Psoas muscle (tissue), 8 donors: ENCODE results near the gene CHST11. TPM values are rescaled to one million over a fixed set of nuclear protein-coding genes. Genes with fewer than 3 reads are reported as not detected.

Experiments used
- ATAC-seq, 4 donors: fragments of 200-7000 bp; cut with Tn5 transposase; one replicate each; pipeline ENCODE4 v1.9.1; 2020; ENCODE audit warnings: moderate library complexity in 3 of 4, mild to moderate bottlenecking in 2 of 4
- DNase-seq, 2 donors: peaks; one replicate each; pipeline ENCODE4 v3.0.0-alpha.2; 2020
- H3K27ac ChIP-seq: fragments of 200-600 bp; one replicate; pipeline ENCODE4 v1.8.0; 2022
- H3K27me3 ChIP-seq, 3 donors: fragments of 200-600 bp in 1 of 3; one replicate each; pipeline versions ENCODE4 v1.6.1 to v1.8.0; 2013 to 2022; ENCODE audit warnings: low read length in 2 of 3, mild to moderate bottlenecking in 2 of 3, moderate library complexity in 1 of 3; ENCODE audit not compliant: insufficient read depth in 3 of 3
- H3K36me3 ChIP-seq, 2 donors: fragments of 200-600 bp in 1 of 2; one replicate each; pipeline versions ENCODE4 v1.6.1 to v1.8.0; 2013 to 2022; ENCODE audit warnings: low read depth in 1 of 2, mild to moderate bottlenecking in 1 of 2, moderate library complexity in 1 of 2; ENCODE audit not compliant: insufficient read depth in 1 of 2
- H3K4me1 ChIP-seq: fragments of 200-600 bp; one replicate; pipeline ENCODE4 v1.8.0; 2022
- H3K4me3 ChIP-seq: fragments of 200-600 bp; one replicate; pipeline ENCODE4 v1.8.0; 2022; ENCODE audit warnings: mild to moderate bottlenecking
- H3K9me3 ChIP-seq: fragments of 200-600 bp; one replicate; pipeline ENCODE4 v1.8.0; 2022
- CTCF ChIP-seq: fragments of 200-600 bp; IDR thresholded peaks from one replicate; pipeline ENCODE4 v1.8.0; 2022; ENCODE audit warnings: antibody characterized with exemption
- WGBS, 3 donors: extraction: QIAGEN DNeasy Blood & Tissue Kit; methylation state at CpG; one replicate each; pipeline versions ENCODE4 v1.1.6 to v1.1.7; 2013; 5-methylcytosine and 5-hydroxymethylcytosine counted together
- intact Hi-C, 2 donors: fragments of 100-400 bp; cut with DNase I; formaldehyde crosslinking; loops; one replicate each; pipeline versions ENCODE4 v1.11.0 to v1.14.2; 2022
- polyA plus RNA-seq, 3 donors: library from polyadenylated mRNA; stranded (reverse); fragments of 200-250 nt; gene quantifications; one replicate each; pipeline ENCODE4 v1.2.3, GENCODE V29; 2013
- total RNA-seq, 4 donors: library from RNA; stranded (reverse); fragmentation: NEBNext Ultra II Directional in 2 of 4; extraction: Animal tissue kit (Norgen Biotek cat#: 25700) in 2 of 4; gene quantifications; one replicate each; pipeline versions ENCODE4 v1.2.1 to v1.2.4, GENCODE V29; 2021 to 2023
- donor health status: healthy with polysubstance abuse.
- donor health status: DM: no; HTN: no; CAD: no; lungs with moderate emphysema.
- donor health status: Bipolar disorder and iron deficiency.
- donor health status: healthy.
- donor health status: DM: yes; HTN: yes; CAD: no.
- donor health status: DM: no; HTN: no; CAD: no.
- donor health status: DM: no; HTN: no; CAD: no.
- donor health status: DM: yes; HTN: yes; CAD: no.

Gene CHST11
- total and polyA plus RNA-seq, 7 donors: 0.52 to 1.6 (median 1.0) TPM

GRCh38 chr12:104463368-104463767 is 6.6 kb downstream of the CHST11 start:
- WGBS, 3 donors: 93 to 100% (median 96%) methylated on average over 1 of the region's 1 CpG
- no peaks in the 10 kb centered on the region for H3K36me3 ChIP-seq
- H3K9me3 ChIP-seq: no peaks in the 10 kb centered on the region
- peaks cover 8% of the 10 kb centered on the region for H3K4me1 ChIP-seq
- peaks cover 0 to 1% (median 0%) of the 10 kb centered on the region in 3 donors for H3K27me3 ChIP-seq
- H3K4me3 ChIP-seq: no peak overlapping the region
- H3K27ac ChIP-seq: no peak overlapping the region
- DNase-seq (no peak), ATAC-seq (no peak)
- no peak for TF ChIP-seq CTCF
- intact Hi-C loops: no loop called here

- TF ChIP-seq CTCF: no peak
- no peaks in the 10 kb centered on the region for H3K9me3 ChIP-seq
- intact Hi-C loops: no loop called here
- H3K27ac ChIP-seq: no peak overlapping the region
- no peaks in the 10 kb centered on the region for H3K36me3 ChIP-seq
- no peak for DNase-seq
- ATAC-seq: no peak
- H3K27me3 ChIP-seq: no peaks in the 10 kb centered on the region
- peaks cover 3% of the 10 kb centered on the region for H3K4me1 ChIP-seq
- 73 to 84% (median 81%) methylated on average over 3 of the region's 3 CpGs for WGBS, 3 donors
- H3K4me3 ChIP-seq: no peak overlapping the region
Observed at GRCh38 chr12:104464899-104465298, 8.2 kb downstream of the CHST11 start.

DNA sequence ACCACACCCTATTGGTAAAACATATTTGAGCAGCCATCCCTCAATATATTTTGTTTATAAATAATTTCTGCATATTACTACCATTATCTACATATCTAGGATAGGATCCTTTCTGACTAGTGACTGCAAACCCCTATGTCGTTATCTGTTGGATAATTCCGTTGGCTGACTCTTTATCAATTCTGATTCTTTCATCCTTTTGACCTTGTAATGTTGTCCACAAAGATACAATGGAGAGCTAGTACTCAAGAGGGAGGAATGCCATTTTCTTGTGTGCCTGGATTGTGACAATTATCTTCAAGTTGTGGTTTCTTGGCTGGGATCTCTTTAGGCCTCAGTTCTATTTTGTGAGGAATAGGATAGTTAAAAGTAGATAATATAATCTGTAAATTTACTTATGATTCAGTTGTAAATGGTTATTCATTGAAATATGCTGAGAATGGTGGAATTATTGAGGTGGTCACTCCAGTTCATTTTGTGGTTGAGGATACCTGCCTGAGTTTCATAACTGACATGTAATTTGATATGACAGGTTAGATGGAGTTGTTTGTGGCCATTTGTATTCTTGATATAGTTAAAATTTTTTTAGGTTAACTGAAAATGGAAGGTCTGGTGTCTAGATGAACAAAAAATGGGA is 10.1 kb downstream of the CHST11 start:
- WGBS, 3 donors: 90 to 99% (median 91%) methylated on average over 2 of the region's 2 CpGs
- no peak for ATAC-seq
- Histone ChIP-seq H3K36me3 (no peaks in the 10 kb centered on the region), H3K4me1 (peaks cover 3% of the 10 kb centered on the region), H3K27ac (no peak overlapping the region), H3K9me3 (no peaks in the 10 kb centered on the region), H3K4me3 (no peak overlapping the region), H3K27me3 (no peaks in the 10 kb centered on the region)
- intact Hi-C loops: no loop called here
- no peak for TF ChIP-seq CTCF
- DNase-seq: no peak

GRCh38 chr12:104467346-104467837 is 10.6 kb downstream of the CHST11 start:
- H3K4me1 ChIP-seq: peaks cover 3% of the 10 kb centered on the region
- H3K9me3 ChIP-seq: no peaks in the 10 kb centered on the region
- no peaks in the 10 kb centered on the region for H3K36me3 ChIP-seq
- no peak overlapping the region for H3K27ac ChIP-seq
- no peak overlapping the region for H3K4me3 ChIP-seq
- WGBS, 3 donors: 67 to 70% (median 68%) methylated on average over 5 of the region's 5 CpGs
- intact Hi-C loops: no loop called here
- no peaks in the 10 kb centered on the region for H3K27me3 ChIP-seq
- no peak for DNase-seq
- no peak for ATAC-seq
- no peak for TF ChIP-seq CTCF

DNA sequence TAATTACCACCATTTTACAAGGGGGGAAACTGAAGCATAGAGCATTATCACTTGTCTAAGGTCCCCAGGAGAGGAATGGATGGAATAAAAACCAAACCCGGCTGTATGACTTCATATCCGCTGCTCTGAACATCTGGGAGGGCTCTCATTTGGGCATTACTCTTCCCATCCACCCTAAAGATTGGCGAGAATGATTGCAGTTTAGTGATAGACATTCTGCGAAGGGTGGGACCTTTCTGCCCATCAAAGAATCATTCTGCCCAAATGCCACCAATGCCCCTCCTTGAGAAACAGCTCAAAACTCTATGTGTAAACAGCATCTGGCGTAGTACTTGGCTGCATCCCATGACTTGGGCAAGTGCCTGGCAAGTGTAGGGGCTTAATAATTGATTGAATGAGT is 11.6 kb downstream of the CHST11 start:
- no peak for DNase-seq
- 90 to 95% (median 94%) methylated on average over 5 of the region's 5 CpGs for WGBS, 3 donors
- H3K36me3 ChIP-seq: no peaks in the 10 kb centered on the region
- H3K4me1 ChIP-seq: peaks cover 3% of the 10 kb centered on the region
- H3K9me3 ChIP-seq: no peaks in the 10 kb centered on the region
- TF ChIP-seq CTCF: no peak
- H3K27ac ChIP-seq: no peak overlapping the region
- no peak for ATAC-seq
- H3K27me3 ChIP-seq: no peaks in the 10 kb centered on the region
- intact Hi-C loops: no loop called here
- no peak overlapping the region for H3K4me3 ChIP-seq
